Measurements from ENCODE around the gene RYR1. TPM values are rescaled to one million over a fixed set of nuclear protein-coding genes. Genes with fewer than 3 reads are reported as not detected.

RYR1 gene
- total and polyA plus RNA-seq, 10 of the 15 experiments (the other 5 are each of a cell fraction or from before 2014, with no cell fraction given), result under 0.01 to 0.32 (median 0.07) TPM; not detected in 1

- TF ChIP-seq MEF2A (IDR thresholded peaks at IDR 0.05; ENCODE audit: insufficient read depth, low read depth, low read length) (0 out of 2 replicates have a peak, but pooled peaks have one; percentile 9), SIN3A (IDR thresholded peaks at IDR 0.05; ENCODE audit: low read depth, low read length) (no peak), MAX (IDR thresholded peaks at IDR 0.05; ENCODE audit: low read depth, low read length) (no peak), E2F4 (IDR thresholded peaks at IDR 0.05; ENCODE audit: low read depth, low read length) (no peak), EP300 (IDR thresholded peaks at IDR 0.05; ENCODE audit: borderline replicate concordance in 1 of 2, control insufficient read depth in 1 of 2, low read depth in 2 of 2, low read length in 2 of 2) (no peak), ETV6 (conservative IDR thresholded peaks at IDR 0.05 in 1 of 2, IDR thresholded peaks at IDR 0.05 in 1 of 2; ENCODE audit: borderline replicate concordance in 1 of 2, low read depth in 1 of 2) (no peak), STAT1 (conservative IDR thresholded peaks at IDR 0.05) (no peak), SP1 (IDR thresholded peaks at IDR 0.05; ENCODE audit: low read depth, low read length) (no peak), NR2F1 (conservative IDR thresholded peaks at IDR 0.05) (no peak), SREBF2 (IDR thresholded peaks at IDR 0.05; ENCODE audit: low read length) (no peak), TBL1XR1 (IDR thresholded peaks at IDR 0.05; ENCODE audit: low read depth, low read length) (no peak), KAT2A (conservative IDR thresholded peaks at IDR 0.05; ENCODE audit: control insufficient read depth, low read depth, low read length) (no peak), WRNIP1 (IDR thresholded peaks at IDR 0.05; ENCODE audit: borderline replicate concordance, low read depth, low read length) (no peak), IRF3 (IDR thresholded peaks at IDR 0.05) (no peak), FOXM1 (IDR thresholded peaks at IDR 0.05; ENCODE audit: low read depth, low read length) (no peak), RELA (IDR thresholded peaks at IDR 0.05; ENCODE audit: borderline replicate concordance, partially characterized antibody) (no peak), EGR1 (IDR thresholded peaks at IDR 0.05; ENCODE audit: borderline replicate concordance in 1 of 2, low read depth in 2 of 2, low read length in 2 of 2) (peak in 1 of 2 experiments; percentile 33; a peak in 1 of 3 replicates), NR2C1 (IDR thresholded peaks at IDR 0.05) (no peak), DPF2 (IDR thresholded peaks at IDR 0.05) (0 out of 2 replicates have a peak, but pooled peaks have one; percentile 11), ZNF687 (IDR thresholded peaks at IDR 0.05) (no peak), RCOR1 (conservative IDR thresholded peaks at IDR 0.05; ENCODE audit: low read depth, low read length) (no peak), HDAC6 (IDR thresholded peaks at IDR 0.05; ENCODE audit: unreplicated experiment) (no peak), ZNF217 (IDR thresholded peaks at IDR 0.05) (peak; percentile 92), MLLT1 (IDR thresholded peaks at IDR 0.05) (no peak)
Measured at GRCh38 chr19:38616265-38616664, 182.8 kb downstream of the RYR1 start (continued).
